Measurements from ENCODE around the gene ENTPD1.

Gene ENTPD1

GRCh38 chr10:95860166-95860940 is 104.4 kb downstream of the ENTPD1 start:
- no peak for TF ChIP-seq CTCF (IDR thresholded peaks at IDR 0.05; ENCODE audit: borderline replicate concordance, insufficient read depth, low read depth, low read length)
- no peak overlapping the region for H3K4me3 ChIP-seq (ENCODE audit: low read depth, low read length)

GRCh38 chr10:95861386-95861785 is 105.4 kb downstream of the ENTPD1 start:
- TF ChIP-seq CTCF (IDR thresholded peaks at IDR 0.05; ENCODE audit: borderline replicate concordance, insufficient read depth, low read depth, low read length) = no peak
- no peak overlapping the region for H3K4me3 ChIP-seq (ENCODE audit: low read depth, low read length)

- TF ChIP-seq CTCF (IDR thresholded peaks at IDR 0.05; ENCODE audit: borderline replicate concordance, insufficient read depth, low read depth, low read length) = peak; percentile 64
Measured at GRCh38 chr10:95864906-95865813, 109.2 kb downstream of the ENTPD1 start.

GRCh38 chr10:95865814-95866466 is 110.0 kb downstream of the ENTPD1 start:
- no peak for TF ChIP-seq CTCF (IDR thresholded peaks at IDR 0.05; ENCODE audit: borderline replicate concordance, insufficient read depth, low read depth, low read length)
- H3K4me3 ChIP-seq (ENCODE audit: low read depth, low read length) = no peak overlapping the region

More at GRCh38 chr10:95864906-95865813, 109.2 kb downstream of the ENTPD1 start:
- H3K4me3 ChIP-seq (ENCODE audit: low read depth, low read length) = no peak overlapping the region

- no peak overlapping the region for H3K4me3 ChIP-seq (ENCODE audit: low read depth, low read length)
- no peak for TF ChIP-seq CTCF (IDR thresholded peaks at IDR 0.05; ENCODE audit: borderline replicate concordance, insufficient read depth, low read depth, low read length)
Measured at GRCh38 chr10:95866467-95866842, 110.5 kb downstream of the ENTPD1 start.

GRCh38 chr10:95867866-95868265 is 111.9 kb downstream of the ENTPD1 start:
- no peak overlapping the region for H3K4me3 ChIP-seq (ENCODE audit: low read depth, low read length)
- TF ChIP-seq CTCF (IDR thresholded peaks at IDR 0.05; ENCODE audit: borderline replicate concordance, insufficient read depth, low read depth, low read length) = no peak
